Left cardiac atrium (tissue), 4 donors: ENCODE measurements around the gene LEPR. TPM values are rescaled to one million over a fixed set of nuclear protein-coding genes. Genes with fewer than 3 reads are reported as not detected.
A peak's percentile ranks its signal among the peaks of the same experiment; 100 is the strongest.
"Not testable (repeated sequence)": the region's sequence is repeated elsewhere in the genome, so short reads cannot be mapped to it uniquely, and the experiment has no call there.

Experiments
- ATAC-seq, 2 donors: fragments of 200-7000 bp; cut with Tn5 transposase; one replicate each; pipeline ENCODE4 v1.9.1; 2020; ENCODE audit warnings: mild to moderate bottlenecking in 2 of 2, moderate library complexity in 2 of 2
- DNase-seq: peaks from one replicate; pipeline ENCODE4 v3.0.0-alpha.2; 2020
- intact Hi-C, 2 donors: fragments of 100-400 bp; cut with DNase I; formaldehyde crosslinking; loops; one replicate each; pipeline versions ENCODE4 v1.14.1 to v1.15.1; 2022 to 2023
- total RNA-seq, 2 donors: library from RNA; stranded (reverse); fragmentation: NEBNext Ultra II Directional; extraction: Animal tissue kit (Norgen Biotek cat#: 25700); gene quantifications; one replicate each; pipeline ENCODE4 v1.2.1, GENCODE V29; 2021
- donor health status: DM: no; HTN: yes; CAD: no.
- donor health status: DM: no; HTN: yes; CAD: no; lungs with severe emphysema.
- donor health status: DM: yes; HTN: yes; CAD: no.
- donor health status: Dilated cardiomyopathy.

The LEPR gene
- total RNA-seq, 2 donors from 2014 or later, result 7.0 to 29.5 TPM

DNA sequence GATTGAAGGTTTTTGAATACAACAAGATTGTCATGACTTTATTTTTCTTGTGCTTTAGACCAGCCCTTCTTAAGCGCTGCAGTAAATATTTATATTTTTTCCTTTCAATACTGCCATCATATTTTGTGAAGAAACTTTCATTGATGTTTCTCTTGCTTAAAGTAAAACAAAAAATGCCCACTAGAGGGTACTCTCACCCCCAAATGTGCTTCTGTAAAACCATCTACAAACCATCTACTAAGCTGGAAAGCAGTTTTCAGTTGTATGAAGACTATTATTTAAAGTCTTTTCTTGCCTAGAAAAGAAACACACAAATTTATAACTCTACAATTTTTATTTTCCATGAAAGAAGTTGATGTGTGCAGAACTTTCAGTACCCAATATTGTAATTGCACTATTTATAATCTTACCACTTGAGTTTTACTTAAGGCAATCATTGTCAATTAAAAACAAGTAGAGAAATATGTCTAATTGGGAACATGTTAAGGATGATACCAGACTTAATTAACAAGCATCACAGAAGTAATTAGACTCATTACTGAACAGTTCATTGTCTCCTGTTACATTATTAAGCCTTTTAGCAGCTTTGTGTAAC, 10.7 kb downstream of the LEPR start:
- ATAC-seq (peak in 1 of 2 donors; percentile 38), DNase-seq (no peak)
- intact Hi-C loops, result loop anchor here in 1 of 2 donors (2.0 kb wide), 1 partner anchor 256 kb away; no protein-coding TSS in a partner anchor

DNA sequence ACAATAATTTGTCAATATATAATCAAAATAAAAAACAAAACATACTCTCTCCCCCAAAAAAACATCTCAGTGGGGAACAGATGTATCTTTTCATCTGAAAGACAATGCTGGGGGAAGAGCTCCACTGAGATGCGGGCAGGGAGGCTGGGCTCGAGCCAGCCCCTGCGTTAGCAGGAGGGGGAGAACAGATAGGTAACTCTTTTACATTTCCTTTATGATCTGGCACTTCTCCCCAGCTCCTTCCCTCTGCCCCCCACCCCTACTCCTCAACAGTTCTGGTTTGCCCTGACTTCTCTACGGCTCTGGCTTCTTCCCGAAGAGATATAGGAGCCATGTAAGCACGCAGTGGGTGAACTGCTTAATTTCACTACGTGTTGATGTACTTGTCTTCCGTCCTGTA, 12.4 kb downstream of the LEPR start:
- intact Hi-C loops, result no loop called here
- ATAC-seq (no peak), DNase-seq (no peak)

DNA sequence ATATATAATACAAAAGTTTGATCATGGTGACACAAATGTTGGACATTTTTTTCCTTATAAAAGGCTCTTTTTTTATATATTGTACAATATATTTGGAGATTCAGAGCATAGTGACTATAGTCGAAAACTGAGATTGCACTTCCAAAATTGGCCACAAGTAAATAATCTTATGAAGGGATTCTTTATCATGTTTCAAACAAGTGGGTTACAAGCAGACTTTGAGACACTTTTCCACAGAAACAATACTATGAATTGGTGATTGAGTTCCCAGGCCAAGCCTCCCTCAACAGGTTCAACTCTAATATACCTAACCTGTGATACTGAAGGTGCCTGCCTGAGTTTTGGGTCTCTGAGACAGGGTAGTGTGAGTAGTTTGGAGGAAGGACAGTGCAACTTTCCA, 13.8 kb downstream of the LEPR start:
- intact Hi-C loops, result no loop called here
- ATAC-seq, result no peak
- DNase-seq, result no peak

DNA sequence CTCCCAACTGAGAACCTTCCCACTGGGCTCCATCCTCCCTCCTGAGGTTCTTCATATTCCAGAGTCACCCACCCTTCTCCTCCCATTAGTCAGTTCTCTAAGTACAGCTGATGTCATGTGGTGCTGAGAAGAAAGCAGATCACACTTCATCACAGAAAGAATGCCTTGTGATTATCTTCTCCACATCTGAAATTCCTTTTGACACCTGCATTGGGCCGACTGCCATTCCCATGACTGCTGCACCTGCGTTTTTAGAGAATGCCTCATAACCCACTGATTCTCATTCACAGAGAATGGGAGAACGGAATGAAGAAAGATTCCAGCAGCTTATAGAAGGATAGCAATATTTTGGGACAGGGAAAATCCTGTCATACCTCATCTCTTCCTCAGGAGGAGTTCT, 14.3 kb downstream of the LEPR start:
- intact Hi-C loops, result no loop called here
- DNase-seq, result no peak
- ATAC-seq, result no peak

DNA sequence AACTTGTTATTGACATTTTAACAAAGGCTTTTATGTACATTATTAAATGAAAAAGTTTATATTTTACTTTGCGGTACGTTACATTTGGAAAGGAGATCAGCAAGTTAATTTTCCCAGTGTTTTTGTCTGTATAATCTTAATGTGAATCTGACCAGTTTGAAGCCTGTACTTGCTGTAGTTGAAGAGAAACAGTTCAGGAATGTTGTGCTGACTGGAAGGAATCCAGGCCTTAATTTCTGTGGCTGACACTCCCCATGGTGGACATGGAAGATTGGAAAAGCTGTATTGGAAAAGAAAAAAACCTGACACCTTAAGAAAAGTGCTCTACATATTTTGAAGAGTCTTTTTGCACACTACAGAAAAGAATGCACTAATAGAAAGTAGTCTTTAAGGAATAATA, 15.5 kb downstream of the LEPR start:
- no peak for DNase-seq
- no peak for ATAC-seq
- intact Hi-C loops, result no loop called here

DNA sequence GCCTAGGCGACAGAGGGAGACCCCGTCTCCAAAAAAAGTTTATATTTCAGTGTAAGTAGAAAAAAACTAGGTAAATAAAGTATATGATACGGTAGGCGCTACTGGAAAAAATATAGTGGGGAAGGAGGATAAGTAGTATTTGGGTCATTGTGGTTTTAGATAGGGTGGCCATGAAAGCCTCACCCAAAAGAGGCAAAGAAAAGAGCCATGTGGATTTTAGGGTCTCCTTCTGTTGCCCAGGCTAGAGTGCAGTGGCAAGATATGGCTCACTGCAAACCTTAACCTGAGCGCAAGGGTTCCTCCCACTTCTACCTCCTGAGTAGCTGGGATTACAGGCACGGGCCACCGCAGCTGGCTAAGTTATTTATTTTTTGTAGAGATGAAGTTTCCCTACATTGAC, 17.1 kb downstream of the LEPR start:
- DNase-seq (no peak), ATAC-seq (no peak)
- intact Hi-C loops, result no loop called here

DNA sequence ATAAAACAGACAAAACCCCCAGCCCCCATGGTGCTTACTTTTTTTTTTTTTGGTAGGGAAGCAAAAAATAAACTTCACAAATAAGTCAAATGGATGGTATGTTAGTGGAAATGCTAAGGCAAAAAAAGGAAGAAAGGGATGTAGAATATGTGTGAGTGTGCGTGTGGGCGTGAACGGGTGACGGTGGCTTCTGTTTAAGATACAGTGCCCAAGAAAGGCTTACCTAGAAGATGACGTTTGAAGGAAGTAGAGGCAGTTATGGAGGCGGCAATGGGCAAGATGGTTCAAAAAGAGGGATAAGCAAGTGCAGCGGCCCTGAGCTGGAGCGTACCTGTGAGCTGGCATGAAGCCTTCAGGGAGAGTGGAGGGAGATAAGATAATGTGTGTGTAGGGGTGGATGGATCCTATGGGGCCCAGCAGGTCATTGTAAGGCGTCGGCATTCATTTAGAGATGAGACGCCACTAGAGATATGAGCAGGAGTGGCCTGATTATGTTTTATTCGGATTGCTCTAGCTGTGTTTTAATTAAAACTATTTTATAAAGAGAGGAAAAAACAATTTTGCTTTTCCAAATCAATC, 19.9 kb downstream of the LEPR start:
- ATAC-seq (no peak), DNase-seq (no peak)
- intact Hi-C loops, result no loop called here

DNA sequence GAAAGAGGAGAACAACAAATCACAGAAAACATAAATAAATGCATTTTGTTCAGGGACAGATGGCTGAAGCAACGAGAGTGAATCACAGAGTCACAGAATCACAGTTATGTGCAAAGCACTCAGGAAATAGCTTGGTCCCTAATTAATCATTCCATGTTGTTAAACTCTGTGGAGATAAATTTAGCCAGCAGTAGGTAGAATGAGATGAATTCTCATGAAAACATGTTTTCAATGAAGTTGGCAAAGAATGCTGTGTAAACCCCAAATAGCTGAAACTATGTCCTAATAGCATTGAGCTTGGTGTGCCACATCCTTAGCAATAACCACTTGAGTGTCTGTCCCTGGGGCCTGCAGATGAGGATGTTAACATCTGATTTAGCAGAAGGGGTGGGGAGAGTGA, 20.4 kb downstream of the LEPR start:
- DNase-seq, result no peak
- intact Hi-C loops, result no loop called here
- no peak for ATAC-seq

DNA sequence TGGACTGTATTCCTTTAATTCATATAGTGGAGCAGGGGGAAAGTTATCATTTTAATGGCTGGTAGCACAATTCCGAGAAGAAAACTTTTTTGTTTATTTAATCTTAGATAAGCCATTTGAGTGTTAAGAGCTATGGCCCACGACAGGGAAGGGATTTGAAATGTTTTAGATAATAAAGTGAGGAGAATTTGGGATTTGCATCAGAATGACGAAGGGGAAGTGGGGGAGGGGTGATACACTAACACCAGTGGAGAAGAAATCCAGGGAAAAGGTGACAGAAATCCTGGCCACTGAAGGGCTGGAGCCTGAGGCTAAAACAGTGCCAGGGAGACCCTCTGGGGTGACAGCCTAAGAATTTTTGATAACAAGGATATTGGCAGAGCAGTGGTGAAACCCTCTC, 21.0 kb downstream of the LEPR start:
- intact Hi-C loops, result no loop called here
- no peak for DNase-seq
- ATAC-seq, result no peak

DNA sequence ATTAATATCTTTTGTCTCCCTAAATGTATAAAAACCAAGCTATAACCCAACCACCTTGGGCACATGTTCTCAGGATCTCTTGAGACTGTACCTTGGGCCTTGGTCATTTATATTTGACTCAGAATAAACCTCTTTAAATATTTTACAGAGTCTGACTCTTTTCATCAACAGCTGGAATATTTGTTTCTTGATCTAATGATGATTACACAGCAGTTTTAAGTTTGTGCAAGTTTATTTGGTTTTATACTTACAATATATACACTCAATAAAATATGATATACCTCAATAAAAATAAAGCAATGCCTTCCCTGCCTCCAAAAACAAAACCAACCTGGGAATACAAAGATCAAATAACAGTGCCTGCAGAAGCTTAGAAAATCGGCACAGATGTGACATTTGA, 22.0 kb downstream of the LEPR start:
- no peak for ATAC-seq
- no peak for DNase-seq
- intact Hi-C loops, result no loop called here

DNA sequence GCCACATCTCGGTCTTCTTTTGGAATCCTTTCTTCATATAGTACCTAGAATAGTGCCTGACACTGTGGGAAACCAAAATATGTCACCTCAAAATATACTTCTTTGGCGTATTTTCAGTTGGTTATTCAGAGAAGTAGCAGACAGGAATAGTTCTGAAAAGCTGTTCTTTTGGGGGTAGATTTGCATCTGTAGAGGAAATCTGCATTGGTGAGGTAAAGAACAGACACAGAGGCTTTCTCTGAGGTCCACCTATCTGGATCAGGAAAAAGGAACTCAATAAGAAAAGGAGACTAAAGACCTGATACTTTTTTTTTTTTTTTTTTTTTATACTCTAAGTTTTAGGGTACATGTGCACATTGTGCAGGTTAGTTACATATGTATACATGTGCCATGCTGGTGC, 23.2 kb downstream of the LEPR start:
- DNase-seq (no peak), ATAC-seq (no peak)
- intact Hi-C loops, result no loop called here

DNA sequence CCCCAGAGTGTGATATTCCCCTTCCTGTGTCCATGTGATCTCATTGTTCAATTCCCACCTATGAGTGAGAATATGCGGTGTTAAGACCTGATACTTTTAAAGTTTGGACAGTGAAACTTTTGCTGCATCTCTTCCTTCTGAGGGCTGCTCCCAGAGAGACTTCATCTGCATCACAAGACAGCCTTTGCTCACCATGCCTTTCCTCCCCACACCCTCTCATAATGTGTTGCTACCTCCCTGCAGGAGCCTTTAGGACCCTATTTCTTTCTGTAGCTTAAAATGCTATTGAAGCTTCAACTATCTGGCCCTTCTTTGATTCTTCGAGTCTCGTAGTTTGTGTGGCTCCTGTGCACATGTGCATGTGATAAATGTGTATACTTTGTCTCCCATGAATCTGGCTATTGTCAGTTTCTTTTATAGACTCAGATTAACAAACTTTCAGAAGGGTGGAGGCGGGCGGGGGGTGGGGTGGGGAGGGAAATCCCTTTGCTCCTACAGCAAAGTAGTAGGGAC, 23.7 kb downstream of the LEPR start:
- DNase-seq (no peak), ATAC-seq (no peak)
- intact Hi-C loops, result no loop called here

DNA sequence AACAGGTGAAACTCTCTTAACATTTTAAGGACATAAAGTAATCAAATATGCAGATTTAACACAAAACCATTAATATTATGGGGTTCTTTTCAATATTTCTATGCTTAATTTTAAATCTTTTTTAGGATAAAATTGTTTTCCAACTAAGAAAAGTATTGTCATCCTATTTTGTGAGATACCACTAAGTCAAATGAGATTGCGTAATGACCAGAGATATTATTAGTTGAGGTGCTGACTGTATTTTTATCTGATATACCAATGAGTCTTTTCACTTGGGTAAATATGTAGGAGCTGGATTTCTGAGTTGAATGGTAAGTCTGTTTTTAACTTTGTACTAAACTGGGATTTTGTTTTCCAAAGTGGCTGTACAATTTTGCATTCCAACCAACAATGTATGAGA, 25.4 kb downstream of the LEPR start:
- DNase-seq (no peak), ATAC-seq (no peak)
- intact Hi-C loops, result no loop called here

DNA sequence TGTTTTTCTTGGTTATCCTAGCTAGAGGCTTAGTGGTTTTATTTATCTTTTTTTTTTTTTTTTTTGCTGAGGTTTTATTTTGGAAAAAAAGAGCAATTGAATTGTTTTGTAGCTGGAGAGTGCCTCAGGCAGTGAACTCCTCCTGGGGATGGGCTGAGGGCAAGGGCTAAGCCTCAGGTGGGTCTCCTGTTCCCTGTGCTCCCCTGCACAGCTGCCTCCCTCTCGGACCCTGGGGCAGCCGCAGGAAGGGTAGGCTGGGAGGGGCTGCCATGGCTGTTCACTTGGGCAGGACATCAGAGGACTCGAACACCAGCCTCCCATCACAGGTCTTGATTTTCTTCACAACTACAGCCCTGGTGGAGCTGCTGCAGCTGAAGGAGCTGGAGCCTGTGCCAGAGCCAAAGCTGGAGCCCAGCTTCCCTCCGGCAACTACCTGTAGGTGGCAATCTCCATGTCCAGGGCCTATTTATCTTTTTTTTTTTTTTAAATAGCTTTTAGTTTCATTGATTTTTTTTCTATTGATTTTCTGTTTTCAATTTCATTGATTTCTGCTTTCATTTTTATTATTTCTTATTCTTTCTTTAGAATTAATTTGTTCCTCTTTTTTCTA, 28.9 kb downstream of the LEPR start:
- intact Hi-C loops, result no loop called here
- ATAC-seq, result no peak

DNA sequence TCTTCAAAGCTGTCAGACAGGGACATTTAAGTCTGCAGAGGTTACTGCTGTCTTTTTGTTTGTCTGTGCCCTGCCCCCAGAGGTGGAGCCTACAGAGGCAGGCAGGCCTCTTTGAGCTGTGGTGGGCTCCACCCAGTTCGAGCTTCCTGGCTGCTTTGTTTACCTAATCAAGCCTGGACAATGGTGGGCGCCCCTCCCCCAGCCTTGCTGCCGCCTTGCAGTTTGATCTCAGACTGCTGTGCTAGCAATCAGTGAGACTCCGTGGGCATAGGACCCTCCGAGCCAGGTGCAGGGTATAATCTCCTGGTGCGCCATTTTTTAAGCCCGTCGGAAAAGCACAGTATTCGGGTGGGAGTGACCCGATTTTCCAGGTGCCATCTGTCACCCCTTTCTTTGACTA, 35.2 kb downstream of the LEPR start:
- intact Hi-C loops, result not testable (repeated sequence)

More for the DNA sequence above, 28.9 kb downstream of the LEPR start:
- DNase-seq, result no peak

DNA sequence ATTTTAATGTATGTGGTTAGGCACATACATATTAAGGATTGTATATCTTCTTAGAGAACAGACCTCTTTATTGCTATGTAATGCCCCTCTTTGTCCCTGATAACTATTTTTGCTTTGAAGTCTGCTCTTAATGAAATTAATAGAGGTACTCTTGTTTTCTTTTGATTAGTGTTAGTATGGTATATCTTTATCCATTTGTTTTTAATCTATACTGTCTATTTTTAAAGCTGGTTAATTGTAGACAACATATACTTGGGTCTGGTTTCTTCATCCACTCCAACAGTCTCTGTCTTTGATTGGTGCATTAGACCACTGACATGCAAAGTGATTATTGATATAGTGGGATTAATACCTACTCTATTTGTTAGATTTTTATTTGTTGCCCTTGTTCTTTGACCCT, 36.0 kb downstream of the LEPR start:
- intact Hi-C loops, result no loop called here
- ATAC-seq, result no peak

More for the DNA sequence above, 35.2 kb downstream of the LEPR start:
- DNase-seq, ATAC-seq: not testable (repeated sequence)

DNA sequence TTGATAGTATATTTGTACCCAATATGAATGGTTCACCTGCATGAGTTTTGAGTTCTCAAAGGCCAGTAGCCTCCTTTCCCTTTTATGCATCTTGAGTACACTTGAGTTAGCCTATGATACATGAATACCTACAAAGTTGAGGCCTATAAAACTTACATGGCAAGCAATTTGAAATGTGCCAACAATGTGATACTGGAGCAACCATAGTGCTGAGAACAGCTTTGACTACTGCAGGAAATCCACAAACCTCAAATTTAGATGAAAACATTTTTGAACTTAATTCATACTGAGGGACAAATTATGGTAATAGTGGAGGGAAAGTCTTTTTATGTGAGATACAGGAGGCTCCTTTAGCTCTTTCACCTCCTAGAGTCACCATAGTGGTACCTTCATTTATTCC, 37.4 kb downstream of the LEPR start:
- DNase-seq, result no peak
- intact Hi-C loops, result no loop called here
- ATAC-seq, result no peak

More for the DNA sequence above, 36.0 kb downstream of the LEPR start:
- DNase-seq, result no peak

DNA sequence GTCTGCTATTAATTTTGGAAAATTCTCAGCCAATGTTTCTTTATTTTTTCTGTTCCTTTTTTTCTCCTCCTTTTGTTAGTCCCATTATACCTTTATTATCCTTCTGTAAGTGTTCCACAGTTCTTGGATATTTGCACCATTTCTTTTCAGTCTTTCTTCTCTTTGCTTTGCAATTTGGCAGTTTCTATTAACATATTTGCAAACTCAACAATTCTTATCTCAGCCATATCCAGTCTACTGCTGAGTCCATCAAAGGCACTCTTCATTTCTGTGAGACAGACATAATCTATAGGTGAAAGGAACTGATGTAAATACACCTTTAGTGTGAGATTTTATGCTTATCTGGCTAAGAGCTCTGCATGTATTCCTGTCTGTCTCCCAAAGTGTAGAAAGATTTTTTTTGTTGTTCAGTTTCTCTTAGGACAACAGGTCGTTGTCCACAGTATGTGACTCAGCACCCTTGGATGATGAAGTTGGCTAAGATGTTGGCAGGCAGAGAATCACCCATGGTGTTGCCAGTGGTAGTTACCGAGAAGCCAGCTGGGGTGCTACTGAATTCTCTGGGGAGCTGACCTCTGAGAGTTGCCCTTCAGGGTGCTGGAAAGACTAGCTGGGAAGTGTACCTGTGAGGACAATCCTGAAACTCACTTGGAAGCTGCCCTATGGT, 38.4 kb downstream of the LEPR start:
- no peak for DNase-seq
- ATAC-seq, result no peak
- intact Hi-C loops, result no loop called here

DNA sequence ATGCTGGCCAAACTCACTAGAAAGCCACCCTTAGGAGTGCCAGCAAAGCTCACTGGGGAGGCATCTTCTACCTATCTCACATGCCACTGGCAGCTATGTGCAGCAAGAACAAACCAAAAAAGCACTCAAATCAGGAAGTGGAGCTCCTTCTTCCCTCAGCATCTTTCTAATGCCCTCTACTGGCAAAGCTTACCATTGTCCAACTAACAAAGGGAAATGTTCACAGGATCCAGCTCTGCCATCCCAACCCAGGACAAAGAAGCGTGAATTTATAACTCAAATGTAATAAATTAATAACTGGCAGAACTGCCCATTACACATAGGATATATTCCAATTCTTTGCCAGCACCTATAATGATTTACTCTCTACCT, 38.9 kb downstream of the LEPR start:
- DNase-seq (no peak), ATAC-seq (no peak)
- intact Hi-C loops, result no loop called here

DNA sequence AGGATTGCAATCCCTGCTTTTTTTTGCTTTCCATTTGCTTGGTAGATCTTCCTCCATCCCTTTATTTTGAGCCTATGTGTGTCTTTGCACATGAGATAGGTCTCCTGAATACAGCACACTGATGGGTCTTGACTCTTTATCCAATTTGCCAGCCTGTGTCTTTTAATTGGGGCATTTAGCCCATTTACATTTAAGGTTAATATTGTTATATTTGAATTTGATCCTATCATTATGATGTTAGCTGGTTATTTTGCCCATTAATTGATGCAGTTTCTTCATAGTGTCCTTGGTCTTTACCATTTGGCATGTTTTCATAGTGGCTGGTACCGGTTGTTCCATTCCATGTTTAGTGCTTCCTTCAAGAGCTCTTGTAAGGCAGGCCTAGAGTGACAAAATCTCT, 45.4 kb downstream of the LEPR start:
- ATAC-seq, DNase-seq, intact Hi-C loops: not testable (repeated sequence)
